Activated T-cell treated with anti-CD3 and anti-CD28 coated beads for 1 hour (primary cell): ENCODE data around the gene SSUH2.
"Not testable (repeated sequence)": the region's sequence is repeated elsewhere in the genome, so short reads cannot be mapped to it uniquely, and the experiment has no call there.

Source experiments
- DNase-seq: peaks from one replicate; pipeline ENCODE4 v3.0.0-alpha.2; 2020; ENCODE audit warnings: low read depth

SSUH2 gene

GRCh38 chr3:8658306-8659212, 14.0 kb upstream of the SSUH2 start:
- DNase-seq: no peak

GRCh38 chr3:8657804-8658305, 13.3 kb upstream of the SSUH2 start:
- no peak for DNase-seq

- DNase-seq: no peak
These were observed 11.6 kb upstream of the SSUH2 start for GRCh38 chr3:8656240-8656639.

DNA sequence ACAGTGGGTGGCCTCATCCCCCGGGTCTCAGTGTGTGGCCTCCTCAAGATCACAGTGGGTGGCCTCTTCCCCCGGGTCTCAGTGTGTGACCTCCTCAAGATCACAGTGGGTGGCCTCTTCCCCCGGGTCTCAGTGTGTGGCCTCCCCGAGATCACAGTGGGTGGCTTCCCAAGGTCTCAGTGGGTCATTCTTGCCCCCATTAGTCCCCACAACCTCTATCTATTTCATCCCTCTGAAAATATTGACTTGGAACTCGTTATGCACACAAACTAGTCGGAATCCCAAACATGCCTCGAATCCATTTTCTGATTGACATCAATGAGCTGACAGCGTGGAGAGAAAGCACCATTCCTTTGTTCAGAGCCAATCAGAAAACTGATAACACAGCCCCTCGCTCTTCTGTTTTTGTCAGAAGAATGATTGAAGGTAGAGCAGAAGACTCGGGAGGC, 10.8 kb upstream of the SSUH2 start:
- DNase-seq: no peak

DNA sequence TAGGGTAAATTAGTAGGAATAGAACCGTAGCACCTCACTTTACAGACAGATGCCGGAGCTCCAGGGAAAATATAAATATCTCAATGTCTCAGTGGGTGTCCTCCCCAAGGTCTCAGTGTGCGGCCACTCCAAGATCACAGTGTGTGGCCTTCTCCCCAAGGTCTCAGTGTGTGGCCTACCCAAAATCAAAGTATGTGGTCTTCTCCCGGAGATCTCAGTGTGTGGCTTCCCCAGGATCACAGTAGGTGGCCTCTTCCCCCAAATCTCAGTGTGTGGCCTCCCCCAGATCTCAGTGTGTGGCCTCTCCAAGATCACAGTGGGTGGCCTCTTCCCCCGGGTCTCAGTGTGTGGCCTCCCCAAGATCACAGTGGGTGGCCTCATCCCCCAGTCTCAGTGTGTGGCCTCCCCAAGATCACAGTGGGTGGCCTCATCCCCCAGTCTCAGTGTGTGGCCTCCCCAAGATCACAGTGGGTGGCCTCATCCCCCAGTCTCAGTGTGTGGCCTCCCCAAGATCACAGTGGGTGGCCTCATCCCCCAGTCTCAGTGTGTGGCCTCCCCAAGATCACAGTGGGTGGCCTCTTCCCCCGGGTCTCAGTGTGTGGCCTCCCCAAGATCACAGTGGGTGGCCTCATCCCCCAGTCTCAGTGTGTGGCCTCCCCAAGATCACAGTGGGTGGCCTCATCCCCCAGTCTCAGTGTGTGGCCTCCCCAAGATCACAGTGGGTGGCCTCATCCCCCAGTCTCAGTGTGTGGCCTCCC, 10.2 kb upstream of the SSUH2 start:
- not testable (repeated sequence) for DNase-seq

- no peak for DNase-seq
These were observed 9.3 kb upstream of the SSUH2 start for GRCh38 chr3:8653800-8654408.

DNA sequence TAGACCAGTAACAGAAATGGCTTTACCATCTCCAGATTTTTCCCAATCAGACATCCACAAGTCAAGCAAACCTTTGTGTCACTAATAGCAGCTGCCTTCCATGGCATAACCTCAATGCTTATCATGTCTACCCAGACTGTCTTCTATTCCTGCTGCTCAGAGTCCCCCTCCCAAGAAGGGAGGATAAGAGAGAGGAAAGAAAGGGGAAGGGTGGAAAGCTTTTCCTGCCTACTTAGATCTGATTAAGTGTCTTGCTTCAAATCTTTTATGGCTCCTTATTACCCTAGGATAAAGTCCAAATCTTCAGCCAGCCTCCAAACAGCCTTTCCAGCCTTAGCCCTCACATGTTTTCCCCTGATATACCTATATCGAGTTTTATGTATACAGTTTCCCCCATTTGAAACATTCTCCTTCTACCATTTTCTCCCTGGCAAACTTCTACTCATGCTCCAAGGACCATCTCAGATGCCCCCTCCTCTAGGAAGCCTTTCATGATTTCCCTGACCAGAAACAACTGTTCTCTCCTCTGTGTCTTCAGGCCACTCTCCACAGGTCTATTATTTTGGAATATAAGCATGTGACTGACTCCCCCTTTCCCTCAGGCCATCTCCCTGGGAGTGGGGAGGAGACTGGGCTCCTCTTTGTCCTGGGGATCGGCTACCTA, 7.9 kb upstream of the SSUH2 start:
- no peak for DNase-seq

DNA sequence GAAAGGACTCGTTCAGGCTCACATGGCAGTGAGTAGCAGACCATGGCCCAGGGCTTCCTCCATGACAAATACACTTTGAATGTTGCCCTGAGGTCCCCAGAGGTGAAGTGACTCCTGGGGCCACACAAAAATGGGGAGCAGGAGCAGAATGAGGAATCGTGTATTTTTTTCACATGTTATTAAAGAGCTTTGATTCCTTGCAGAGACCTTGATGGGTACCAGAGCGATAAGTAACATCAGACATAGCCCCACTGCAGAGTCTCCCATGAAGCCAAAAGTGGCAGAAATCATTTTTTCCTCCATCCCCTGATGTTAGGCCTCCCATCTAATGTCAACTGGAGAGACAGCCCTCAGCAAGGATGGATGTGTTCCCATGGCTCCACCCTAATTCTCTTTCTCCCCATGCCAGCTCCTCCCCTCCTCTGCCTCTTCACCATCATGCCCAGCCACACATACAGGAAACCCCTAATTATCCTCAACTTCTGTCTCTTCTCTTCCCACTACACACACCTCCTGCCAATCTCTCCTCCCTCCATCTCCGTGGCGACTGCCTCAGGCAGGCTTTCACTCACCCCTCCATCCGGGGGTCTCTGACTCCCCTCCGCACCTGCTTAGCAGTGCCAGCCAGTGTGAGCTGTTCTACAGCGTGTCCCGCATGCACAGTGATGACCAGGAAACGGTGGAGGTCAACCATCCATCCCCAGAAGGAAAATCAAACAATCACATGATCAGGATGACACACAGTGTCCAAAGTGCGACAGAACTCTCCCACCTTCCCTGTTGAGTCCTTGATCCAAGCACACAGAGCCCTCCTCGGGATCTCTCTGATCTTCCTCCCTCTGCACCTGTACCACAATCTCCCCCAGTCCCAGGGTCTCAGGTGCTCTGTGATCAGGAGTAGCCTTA, 7.1 kb upstream of the SSUH2 start:
- DNase-seq: no peak

- no peak for DNase-seq
These were observed 6.2 kb upstream of the SSUH2 start for GRCh38 chr3:8650583-8651416.

GRCh38 chr3:8649757-8650156, 5.2 kb upstream of the SSUH2 start:
- no peak for DNase-seq

DNA sequence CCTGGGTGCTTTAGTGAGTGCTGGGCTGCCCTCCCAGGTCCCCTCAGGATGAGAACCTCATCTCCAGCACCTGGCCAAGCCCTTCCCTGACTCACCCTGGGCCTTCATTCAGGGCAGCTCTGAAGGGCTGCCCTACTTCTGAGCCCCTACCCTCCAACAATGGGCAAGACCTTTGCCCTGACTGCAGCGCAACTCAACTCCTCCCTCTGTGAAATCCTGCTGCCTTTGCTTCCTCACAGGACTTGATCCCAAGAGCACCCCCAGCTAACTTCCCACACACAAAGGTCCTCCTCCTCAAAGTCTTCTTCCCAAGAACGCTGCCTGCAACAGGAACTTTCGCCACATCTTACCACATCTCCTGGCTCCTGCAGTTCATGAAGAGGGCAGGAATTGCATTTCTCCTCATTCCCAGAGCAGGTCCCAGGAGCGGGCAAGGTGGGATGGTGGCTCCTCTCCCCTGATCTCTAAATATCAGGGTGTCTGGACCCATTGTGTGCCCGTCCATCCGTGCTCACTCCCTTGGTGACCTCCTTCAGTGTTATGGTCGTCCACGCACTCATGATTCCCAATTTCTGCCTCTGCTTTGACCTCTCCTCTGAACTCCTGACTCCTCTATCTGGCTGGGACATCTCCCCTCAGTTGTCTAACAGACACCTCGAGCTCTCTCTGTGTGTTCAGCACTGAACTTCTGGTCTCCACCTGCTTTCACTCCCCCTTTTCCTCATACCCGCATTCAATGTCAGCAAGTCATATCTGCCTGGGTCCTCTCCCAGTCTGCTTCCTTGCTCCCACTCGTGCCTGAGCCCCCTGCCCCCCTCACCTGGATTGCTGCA, 4.5 kb upstream of the SSUH2 start:
- no peak for DNase-seq

DNA sequence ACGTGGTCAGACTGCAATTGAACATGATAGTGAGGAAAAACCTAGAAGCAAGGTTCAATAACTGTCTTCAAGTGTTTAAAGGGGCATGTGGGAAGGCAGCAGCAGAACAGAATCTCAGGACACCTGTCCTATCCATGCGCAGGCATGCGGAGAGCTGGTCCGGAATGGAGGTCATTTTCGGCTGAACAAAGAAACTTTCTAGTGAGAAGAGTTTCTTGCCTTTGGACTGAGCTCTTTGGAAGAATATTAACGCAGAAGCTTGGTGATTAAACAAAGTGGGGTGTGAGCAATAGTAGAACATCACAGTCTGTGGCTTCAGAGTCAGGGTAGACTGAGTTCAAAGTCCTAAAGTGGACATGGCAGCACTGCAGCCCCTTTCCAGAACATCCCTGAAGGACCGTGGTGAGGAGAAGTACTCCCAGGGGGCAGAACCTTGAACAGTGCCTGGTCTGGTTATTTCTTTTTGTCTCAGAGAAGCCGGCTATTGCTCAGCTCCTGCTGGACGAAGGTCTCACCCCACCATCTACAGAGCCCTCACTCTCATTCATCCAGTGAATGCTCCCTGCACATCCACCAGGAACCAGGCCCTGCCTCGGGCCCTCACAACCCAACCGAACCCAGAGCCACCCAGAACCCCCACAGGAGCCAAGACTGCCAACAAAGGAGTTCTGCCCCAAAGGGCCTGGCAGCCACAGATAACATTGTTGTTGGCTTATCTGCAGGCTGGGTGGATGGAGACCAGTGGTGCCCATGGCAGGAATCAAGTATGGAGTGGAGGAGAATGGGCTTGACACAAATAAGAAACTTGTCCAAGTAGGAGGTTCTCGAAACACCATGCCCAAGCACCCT, 2.8 kb upstream of the SSUH2 start:
- no peak for DNase-seq

DNA sequence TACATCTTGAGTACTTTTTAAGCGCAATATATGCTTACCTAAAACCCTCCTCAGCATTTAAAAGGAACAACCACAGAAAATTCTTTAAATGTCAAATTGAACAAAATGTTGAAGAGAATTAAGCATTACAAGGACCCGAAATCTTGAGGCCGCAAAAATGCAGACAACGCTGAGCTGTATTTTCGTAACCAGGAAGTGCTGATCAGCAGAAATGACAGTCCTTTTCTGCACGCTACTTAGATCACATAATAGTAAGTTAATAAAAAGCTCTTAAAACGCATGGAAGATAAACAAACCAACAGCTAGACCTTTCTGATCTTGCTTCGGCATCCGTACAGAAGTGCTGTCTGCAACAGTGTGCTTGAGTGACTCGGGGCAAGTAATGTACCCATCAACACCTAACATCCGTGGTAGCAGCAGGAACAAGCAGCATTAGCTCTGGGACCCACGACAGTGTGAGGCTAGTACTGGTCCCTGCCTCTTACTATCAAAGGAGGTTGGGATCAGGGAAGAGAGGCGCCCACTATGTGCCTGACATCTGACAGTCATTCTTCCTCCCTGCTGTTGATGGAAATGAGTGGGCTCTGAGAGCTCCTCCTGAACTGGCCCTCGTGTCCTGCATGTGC, 1.8 kb upstream of the SSUH2 start:
- no peak for DNase-seq

- no peak for DNase-seq
These were observed 1.1 kb upstream of the SSUH2 start for GRCh38 chr3:8645712-8646111.

- DNase-seq: no peak
These were observed 769 bp downstream of the SSUH2 start for GRCh38 chr3:8643693-8644365.

GRCh38 chr3:8642001-8642400, 2.6 kb downstream of the SSUH2 start:
- no peak for DNase-seq

DNA sequence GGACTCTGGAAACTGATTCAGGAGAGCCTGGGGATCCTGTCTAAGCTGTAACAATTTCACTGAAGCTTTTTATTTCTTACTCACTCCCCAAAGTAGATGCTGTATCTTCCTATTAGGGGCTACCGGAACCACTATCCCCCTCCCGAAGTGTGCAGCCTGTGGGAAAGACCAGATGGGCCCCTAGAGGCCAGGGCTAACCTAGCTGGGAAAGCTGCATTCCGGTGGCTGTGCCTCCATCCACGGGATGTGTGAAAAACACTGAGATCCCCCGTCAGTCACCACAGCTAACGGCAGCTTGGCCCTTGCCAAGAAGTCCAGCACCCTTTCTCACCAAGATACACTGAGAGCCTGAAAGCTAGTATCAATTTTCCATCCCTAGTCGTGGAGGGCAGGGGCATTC, 3.1 kb downstream of the SSUH2 start:
- DNase-seq: no peak
